Measurements from ENCODE around the gene EIF2A. TPM values are rescaled to one million over a fixed set of nuclear protein-coding genes. Genes with fewer than 3 reads are reported as not detected.

EIF2A gene
- total RNA-seq, 2 experiments from 2014 or later: 85.6 to 105 TPM

DNA sequence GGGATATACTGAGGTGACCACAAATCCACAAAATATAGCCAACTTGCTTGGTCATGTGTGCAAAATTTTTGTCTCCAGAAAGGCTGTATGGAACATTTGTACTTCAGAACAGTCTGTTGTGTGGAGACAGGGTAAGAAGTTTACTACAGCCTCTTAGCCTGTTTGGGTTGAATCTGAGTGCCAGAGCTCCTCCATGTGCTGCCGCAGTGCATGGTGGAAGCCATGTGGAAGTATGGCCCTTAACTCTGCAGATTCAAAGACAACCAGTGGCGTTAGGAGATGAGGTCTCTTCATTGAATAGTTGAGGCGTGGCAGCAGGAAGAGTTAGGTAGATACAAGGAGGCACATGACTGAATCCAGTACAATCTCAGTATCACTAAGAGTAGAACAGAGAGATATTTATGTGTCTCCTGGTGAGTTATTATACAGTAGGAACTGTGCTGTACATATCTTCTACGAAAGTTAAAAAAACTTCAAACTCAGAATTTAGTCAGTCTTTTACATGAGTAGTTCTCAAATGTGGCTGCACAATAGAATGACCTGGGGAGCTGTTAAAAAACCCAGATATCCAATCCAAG is 9.4 kb downstream of the EIF2A start:
- BruUV-seq (replicated peaks): no TSS peak
- no peak for DNase-seq (ENCODE audit: low spot score)
- H3K9me3 ChIP-seq (ENCODE audit: low read length): no peaks in the 10 kb centered on the region
- peaks cover 99% of the 10 kb centered on the region for H3K36me3 ChIP-seq (ENCODE audit: insufficient read depth, low read length)
- intact Hi-C loops (cut with micrococcal nuclease; ENCODE audit: unreplicated experiment): no loop called here
- H2AFZ ChIP-seq (ENCODE audit: low read length): no peak overlapping the region
- H3K4me2 ChIP-seq (ENCODE audit: low read length): no peak overlapping the region
- CTCF ChIA-PET (ENCODE audit: unreplicated experiment): no interaction called here
- POLR2A ChIA-PET: interaction anchor here (0.6 to 2.3 kb wide), 7 partner anchors 10 to 50 kb away, joined by 3 to 8 read pairs (median 4); partner anchors contain the start of genes EIF2A, SELENOT and SERP1
- H3K4me3 ChIP-seq (ENCODE audit: low read depth, low read length, poor library complexity, severe bottlenecking): no peak overlapping the region
- TF ChIP-seq, protein P1, sequence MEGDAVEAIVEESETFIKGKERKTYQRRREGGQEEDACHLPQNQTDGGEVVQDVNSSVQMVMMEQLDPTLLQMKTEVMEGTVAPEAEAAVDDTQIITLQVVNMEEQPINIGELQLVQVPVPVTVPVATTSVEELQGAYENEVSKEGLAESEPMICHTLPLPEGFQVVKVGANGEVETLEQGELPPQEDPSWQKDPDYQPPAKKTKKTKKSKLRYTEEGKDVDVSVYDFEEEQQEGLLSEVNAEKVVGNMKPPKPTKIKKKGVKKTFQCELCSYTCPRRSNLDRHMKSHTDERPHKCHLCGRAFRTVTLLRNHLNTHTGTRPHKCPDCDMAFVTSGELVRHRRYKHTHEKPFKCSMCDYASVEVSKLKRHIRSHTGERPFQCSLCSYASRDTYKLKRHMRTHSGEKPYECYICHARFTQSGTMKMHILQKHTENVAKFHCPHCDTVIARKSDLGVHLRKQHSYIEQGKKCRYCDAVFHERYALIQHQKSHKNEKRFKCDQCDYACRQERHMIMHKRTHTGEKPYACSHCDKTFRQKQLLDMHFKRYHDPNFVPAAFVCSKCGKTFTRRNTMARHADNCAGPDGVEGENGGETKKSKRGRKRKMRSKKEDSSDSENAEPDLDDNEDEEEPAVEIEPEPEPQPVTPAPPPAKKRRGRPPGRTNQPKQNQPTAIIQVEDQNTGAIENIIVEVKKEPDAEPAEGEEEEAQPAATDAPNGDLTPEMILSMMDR (conservative IDR thresholded peaks at IDR 0.05; ENCODE audit: low read length): no peak
- no peak for TF ChIP-seq EZH2phosphoT487 (IDR thresholded peaks at IDR 0.05; ENCODE audit: borderline replicate concordance, low read depth, low read length)
- no peaks in the 10 kb centered on the region for H3K4me1 ChIP-seq (ENCODE audit: insufficient read depth, low read length, poor library complexity, severe bottlenecking)
- no peak overlapping the region for H3K27ac ChIP-seq (ENCODE audit: low read depth, low read length, poor library complexity, severe bottlenecking)
- H3K79me2 ChIP-seq (ENCODE audit: insufficient read depth, low read depth, low read length): peaks cover 85% of the 10 kb centered on the region
- H3K9me2 ChIP-seq (ENCODE audit: insufficient read depth, low read length): no peaks in the 10 kb centered on the region
- H4K20me1 ChIP-seq (ENCODE audit: insufficient read depth, low read length): peaks cover 7% of the 10 kb centered on the region; the same call in 1 of the 2 replicates

GRCh38 chr3:150556792-150557191 is 10.2 kb downstream of the EIF2A start:
- Histone ChIP-seq H2AFZ (ENCODE audit: low read length) (no peak overlapping the region), H3K27ac (ENCODE audit: low read depth, low read length, poor library complexity, severe bottlenecking) (no peak overlapping the region), H3K9me2 (ENCODE audit: insufficient read depth, low read length) (no peaks in the 10 kb centered on the region), H3K79me2 (ENCODE audit: insufficient read depth, low read depth, low read length) (peaks cover 78% of the 10 kb centered on the region), H4K20me1 (ENCODE audit: insufficient read depth, low read length) (peaks cover 7% of the 10 kb centered on the region; the same call in 1 of the 2 replicates), H3K4me1 (ENCODE audit: insufficient read depth, low read length, poor library complexity, severe bottlenecking) (no peaks in the 10 kb centered on the region), H3K36me3 (ENCODE audit: insufficient read depth, low read length) (peaks cover 97% of the 10 kb centered on the region), H3K9me3 (ENCODE audit: low read length) (no peaks in the 10 kb centered on the region), H3K4me2 (ENCODE audit: low read length) (no peak overlapping the region), H3K4me3 (ENCODE audit: low read depth, low read length, poor library complexity, severe bottlenecking) (no peak overlapping the region)
- BruUV-seq (replicated peaks): no TSS peak
- intact Hi-C loops (cut with micrococcal nuclease; ENCODE audit: unreplicated experiment): no loop called here
- TF ChIP-seq, protein P1 (conservative IDR thresholded peaks at IDR 0.05; ENCODE audit: low read length): no peak
- no peak for TF ChIP-seq EZH2phosphoT487 (IDR thresholded peaks at IDR 0.05; ENCODE audit: borderline replicate concordance, low read depth, low read length)
- no peak for DNase-seq (ENCODE audit: low spot score)
- POLR2A ChIA-PET: interaction anchor here (0.6 to 2.3 kb wide), 11 partner anchors 9 to 650 kb away, joined by 3 to 8 read pairs (median 4); partner anchors contain the start of genes EIF2A, SELENOT and SERP1
- CTCF ChIA-PET (ENCODE audit: unreplicated experiment): no interaction called here

DNA sequence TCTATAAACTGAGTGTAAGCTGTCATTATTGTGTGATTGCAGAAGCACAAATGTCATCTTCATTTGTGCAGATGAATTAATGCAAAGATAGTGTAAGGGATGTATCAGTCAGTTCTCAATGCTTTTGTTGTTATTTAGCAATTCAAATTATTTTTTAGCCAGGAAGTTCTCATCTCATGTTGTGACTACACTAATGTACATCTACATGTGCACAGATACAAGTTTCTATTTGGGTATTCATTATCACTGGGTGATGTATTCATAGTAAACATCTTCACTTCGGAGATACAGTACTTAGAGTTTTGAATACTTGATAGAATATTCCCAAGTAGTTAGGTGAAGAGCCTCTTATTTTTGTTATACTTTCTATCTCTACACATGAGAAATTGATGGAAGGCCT is 11.1 kb downstream of the EIF2A start:
- no peak overlapping the region for H3K27ac ChIP-seq (ENCODE audit: low read depth, low read length, poor library complexity, severe bottlenecking)
- no peaks in the 10 kb centered on the region for H3K4me1 ChIP-seq (ENCODE audit: insufficient read depth, low read length, poor library complexity, severe bottlenecking)
- TF ChIP-seq, protein P1 (conservative IDR thresholded peaks at IDR 0.05; ENCODE audit: low read length): no peak
- no peak for TF ChIP-seq EZH2phosphoT487 (IDR thresholded peaks at IDR 0.05; ENCODE audit: borderline replicate concordance, low read depth, low read length)
- no peaks in the 10 kb centered on the region for H3K9me2 ChIP-seq (ENCODE audit: insufficient read depth, low read length)
- DNase-seq (ENCODE audit: low spot score): no peak
- POLR2A ChIA-PET: interaction anchor here (0.7 to 2.3 kb wide), 7 partner anchors 9 to 232 kb away, joined by 3 to 8 read pairs (median 5); partner anchors contain the start of gene SELENOT
- BruUV-seq (replicated peaks): no TSS peak
- CTCF ChIA-PET (ENCODE audit: unreplicated experiment): no interaction called here
- no peak overlapping the region for H2AFZ ChIP-seq (ENCODE audit: low read length)
- peaks cover 97% of the 10 kb centered on the region for H3K36me3 ChIP-seq (ENCODE audit: insufficient read depth, low read length)
- H3K9me3 ChIP-seq (ENCODE audit: low read length): no peaks in the 10 kb centered on the region
- peaks cover 7% of the 10 kb centered on the region; the same call in 1 of the 2 replicates for H4K20me1 ChIP-seq (ENCODE audit: insufficient read depth, low read length)
- H3K4me2 ChIP-seq (ENCODE audit: low read length): no peak overlapping the region
- peaks cover 69% of the 10 kb centered on the region for H3K79me2 ChIP-seq (ENCODE audit: insufficient read depth, low read depth, low read length)
- H3K4me3 ChIP-seq (ENCODE audit: low read depth, low read length, poor library complexity, severe bottlenecking): no peak overlapping the region
- intact Hi-C loops (cut with micrococcal nuclease; ENCODE audit: unreplicated experiment): no loop called here

Data from OCI-LY7 (cell line).